Measurements from ENCODE around the gene PELO.

The PELO gene

DNA sequence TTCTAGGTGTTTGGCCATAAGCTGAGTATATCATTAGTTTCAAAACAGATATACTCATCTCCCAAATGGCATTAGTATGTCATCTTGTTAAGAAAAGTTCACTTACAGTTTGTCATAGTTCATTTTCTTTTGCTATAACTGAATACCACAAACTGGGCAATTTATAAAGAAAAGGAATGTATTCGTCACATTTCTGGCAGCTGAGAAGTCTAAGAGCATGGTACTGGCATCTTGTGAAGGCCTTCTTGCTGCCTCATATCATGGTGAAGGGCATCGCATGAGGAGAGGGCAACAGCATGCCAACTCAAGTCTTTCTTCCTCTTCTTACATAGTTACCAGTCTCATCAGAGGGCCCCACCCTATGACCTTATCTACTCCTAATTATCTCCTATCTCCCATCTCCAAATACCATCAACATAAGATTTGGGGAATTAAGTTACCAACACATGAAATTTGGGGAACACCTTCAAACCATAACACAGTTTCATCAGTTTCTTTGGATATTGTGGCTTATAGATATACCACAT lies 20.4 kb upstream of the PELO start:
- TF ChIP-seq, protein P1, sequence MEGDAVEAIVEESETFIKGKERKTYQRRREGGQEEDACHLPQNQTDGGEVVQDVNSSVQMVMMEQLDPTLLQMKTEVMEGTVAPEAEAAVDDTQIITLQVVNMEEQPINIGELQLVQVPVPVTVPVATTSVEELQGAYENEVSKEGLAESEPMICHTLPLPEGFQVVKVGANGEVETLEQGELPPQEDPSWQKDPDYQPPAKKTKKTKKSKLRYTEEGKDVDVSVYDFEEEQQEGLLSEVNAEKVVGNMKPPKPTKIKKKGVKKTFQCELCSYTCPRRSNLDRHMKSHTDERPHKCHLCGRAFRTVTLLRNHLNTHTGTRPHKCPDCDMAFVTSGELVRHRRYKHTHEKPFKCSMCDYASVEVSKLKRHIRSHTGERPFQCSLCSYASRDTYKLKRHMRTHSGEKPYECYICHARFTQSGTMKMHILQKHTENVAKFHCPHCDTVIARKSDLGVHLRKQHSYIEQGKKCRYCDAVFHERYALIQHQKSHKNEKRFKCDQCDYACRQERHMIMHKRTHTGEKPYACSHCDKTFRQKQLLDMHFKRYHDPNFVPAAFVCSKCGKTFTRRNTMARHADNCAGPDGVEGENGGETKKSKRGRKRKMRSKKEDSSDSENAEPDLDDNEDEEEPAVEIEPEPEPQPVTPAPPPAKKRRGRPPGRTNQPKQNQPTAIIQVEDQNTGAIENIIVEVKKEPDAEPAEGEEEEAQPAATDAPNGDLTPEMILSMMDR (IDR thresholded peaks at IDR 0.05), result no peak

DNA sequence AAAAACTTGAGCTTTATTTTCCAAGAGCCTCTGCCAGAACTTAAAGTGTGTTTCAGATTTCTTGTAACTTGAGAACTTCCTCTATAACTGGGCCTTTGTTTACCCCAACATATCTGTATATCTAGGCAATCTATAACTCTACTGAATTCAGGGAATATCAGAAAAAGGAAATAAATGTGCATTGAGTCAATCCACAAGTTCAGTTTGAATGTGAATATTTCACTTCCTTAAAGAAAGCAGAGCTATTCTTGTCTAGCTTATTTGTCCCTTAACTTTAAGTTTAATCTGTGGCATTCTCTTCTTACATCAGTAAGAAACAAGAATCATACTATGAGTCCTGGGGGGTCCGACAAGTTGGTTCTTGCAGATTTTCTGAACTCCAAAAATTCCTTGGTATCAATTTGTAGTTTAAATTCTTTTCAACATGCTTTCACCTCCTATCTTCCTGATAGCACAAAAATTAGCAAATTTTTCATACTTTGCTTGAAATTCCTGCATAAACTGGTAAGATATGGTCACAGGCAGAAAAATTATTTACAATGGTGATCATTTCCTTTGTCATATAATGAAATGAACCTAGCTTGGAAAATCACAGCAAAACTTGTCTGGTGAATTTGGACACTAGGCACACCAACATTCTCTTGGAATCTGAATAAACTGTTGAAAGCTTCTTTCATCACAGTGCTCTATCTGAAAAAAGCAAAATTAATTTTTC lies 19.8 kb upstream of the PELO start:
- TF ChIP-seq, protein P1 (IDR thresholded peaks at IDR 0.05), result no peak

DNA sequence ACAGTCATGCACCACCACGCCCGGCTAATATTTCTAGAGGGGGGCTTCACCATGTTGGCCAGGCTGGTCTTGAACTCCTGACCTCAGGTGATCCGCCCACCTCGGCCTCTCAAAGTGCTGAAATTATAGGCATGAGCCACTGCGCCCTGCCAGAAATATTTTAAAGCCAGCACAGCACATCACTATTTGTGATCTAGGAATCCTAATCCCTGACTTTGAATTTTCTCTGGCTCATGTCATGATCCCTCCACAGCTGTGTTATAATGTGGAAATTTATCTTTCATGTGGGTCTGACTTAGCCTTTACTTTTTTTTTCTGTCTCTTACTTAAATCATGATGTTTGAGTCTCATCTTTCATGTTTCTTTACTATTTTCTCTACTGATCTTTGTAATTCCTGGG lies 18.7 kb upstream of the PELO start:
- TF ChIP-seq, protein P1 (IDR thresholded peaks at IDR 0.05), result no peak

DNA sequence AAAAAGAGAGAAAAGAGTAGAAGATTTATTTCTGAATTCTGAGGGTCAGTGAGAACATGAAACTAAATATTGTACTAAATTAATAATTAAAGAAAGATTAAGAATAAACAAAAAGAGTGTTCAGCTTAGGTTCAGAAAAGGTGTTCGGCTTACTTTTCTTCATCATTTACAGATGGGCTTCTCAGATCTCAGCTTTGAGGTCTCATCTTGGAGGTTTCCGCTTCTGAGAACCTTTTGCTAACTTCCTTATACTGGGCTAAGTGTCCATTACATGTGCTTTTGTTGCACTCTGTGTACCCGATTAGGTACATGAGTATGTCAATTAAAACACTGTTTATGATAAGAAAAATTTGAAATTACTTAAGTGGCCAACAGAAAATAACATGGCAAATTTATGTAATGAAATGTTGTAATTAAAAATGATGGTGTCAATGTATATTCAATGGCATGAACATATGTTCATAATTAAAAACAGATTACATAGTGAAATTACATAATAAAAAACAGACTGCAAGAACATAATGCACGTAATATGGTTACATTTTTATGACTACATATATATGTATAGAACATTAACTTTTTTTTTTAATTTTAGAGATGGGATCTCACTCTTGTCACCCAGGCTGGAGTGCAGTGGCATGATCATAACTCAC lies 17.3 kb upstream of the PELO start:
- TF ChIP-seq, protein P1 (IDR thresholded peaks at IDR 0.05), result no peak

DNA sequence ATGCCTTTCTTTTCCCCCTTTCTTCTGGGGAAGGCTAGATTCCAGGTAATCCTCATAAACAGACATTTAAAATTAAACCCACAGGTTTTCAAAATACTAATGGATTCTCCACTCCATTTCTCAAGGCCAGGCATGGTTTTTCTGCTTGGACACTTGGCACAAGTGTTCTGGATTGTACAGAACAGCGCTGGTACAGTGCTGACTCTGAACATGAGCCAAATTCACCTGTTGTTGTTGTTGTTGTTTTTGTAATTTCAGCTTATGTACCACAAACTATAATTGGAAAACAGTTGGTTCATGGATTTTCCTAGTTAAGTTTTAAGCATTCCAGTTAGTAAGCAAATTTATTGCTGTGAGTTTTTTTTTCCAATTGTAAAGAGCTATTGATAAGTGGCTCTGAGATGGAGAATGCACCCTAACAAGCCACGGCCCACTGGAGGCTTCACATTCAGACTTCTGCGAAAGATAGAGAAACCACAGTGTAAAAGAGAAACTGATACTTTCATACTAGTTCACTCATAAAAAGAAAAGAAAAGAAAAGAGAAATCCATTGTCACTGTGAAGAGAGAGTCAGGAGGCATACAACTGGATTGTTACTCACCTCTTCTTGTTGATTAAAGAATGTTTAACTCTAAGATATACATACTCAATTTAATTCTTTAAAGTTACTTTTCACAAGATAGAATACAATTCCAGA lies 16.2 kb upstream of the PELO start:
- TF ChIP-seq, protein P1 (IDR thresholded peaks at IDR 0.05), result no peak

DNA sequence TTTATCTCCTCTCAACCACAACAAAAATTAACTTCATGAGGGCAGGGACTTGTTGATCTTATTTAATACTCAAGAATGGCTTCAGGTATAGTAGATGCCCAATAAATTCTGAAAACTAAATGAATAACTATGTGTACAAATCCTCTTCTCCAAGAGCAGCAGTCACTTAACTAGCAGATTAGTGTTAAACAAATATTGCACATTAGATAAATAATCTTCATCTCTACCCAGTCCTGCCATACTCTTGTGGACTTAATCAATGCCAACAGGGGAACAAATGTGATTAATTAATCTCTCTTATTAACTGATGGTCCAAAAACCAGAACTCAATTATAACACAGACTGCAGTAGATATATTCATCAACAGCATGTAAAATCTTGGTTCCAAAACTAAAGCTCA lies 15.0 kb upstream of the PELO start:
- TF ChIP-seq, protein P1 (IDR thresholded peaks at IDR 0.05), result no peak

DNA sequence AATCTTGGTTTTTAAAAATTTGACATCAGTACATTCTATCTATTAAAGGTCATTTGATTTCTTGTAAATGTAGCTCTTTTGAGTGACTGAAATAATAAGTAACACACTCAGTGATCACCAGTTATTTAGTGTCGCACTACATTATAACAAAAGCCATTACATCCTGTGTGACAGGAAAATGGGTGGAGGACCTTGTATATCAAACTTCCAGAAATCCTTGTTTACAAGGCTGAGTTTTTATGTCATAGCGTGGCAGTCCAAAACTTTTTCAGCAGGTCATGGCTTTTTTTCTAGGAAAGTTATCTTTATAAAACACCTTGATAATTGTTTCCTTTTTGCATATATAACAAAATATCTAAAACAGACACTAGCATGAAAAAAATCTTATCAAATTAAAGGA lies 14.4 kb upstream of the PELO start:
- TF ChIP-seq, protein P1 (IDR thresholded peaks at IDR 0.05), result no peak

Measured in LNCAP (cell line).